ENCODE results near the gene PRB4.
"Not testable (repeated sequence)": the region's sequence is repeated elsewhere in the genome, so short reads cannot be mapped to it uniquely, and the experiment has no call there.

Gene PRB4

GRCh38 chr12:11310336-11310735 is at the start of gene PRB4:
Gene PRB4, minus strand, starts transcription at chr12:11310436. Its CDS starts 38 bp downstream, at chr12:11310398.
- DNase-seq (ENCODE audit: low read depth), result no peak

DNA sequence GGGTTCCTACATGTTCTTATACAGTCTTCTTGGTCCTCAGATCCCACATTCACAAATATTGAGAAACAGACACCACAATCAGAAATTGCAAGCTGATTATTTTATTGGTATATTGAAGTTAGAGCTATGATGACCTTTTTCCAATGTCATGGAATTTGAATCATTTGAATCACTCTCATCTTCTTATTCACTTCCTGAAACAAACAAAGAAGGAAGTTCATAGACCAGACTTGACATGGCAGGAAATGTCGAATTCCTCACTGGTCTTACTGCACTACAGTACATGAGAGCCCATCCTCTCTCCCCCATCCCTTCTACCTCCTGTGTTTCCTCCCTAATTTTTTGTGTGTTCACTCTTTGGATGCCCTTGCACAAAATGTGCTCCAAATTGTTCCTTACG is 41.5 kb upstream of the PRB4 start:
- DNase-seq (ENCODE audit: low read depth), result not testable (repeated sequence)

DNA sequence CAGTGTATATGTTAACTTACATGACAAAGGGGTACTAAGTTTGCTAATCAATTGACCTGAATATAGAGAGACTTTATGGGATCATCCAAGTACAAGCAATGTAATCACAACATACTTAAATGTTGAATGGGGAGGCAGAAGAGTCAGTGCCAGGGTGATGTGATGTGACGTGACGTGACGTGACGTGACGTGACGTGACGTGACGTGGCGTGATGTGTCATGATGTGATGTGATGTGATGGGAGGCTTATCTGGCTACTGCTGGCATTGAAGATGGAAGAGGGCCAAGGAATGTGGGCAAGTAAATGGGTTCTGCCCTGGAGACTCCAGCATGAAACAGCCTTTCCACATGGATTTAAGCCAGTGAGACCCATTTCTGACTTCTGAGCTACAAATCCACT is 38.2 kb upstream of the PRB4 start:
- DNase-seq (ENCODE audit: low read depth), result no peak

- no peak for DNase-seq (ENCODE audit: low read depth)
Measured at GRCh38 chr12:11347810-11348209, 37.6 kb upstream of the PRB4 start.

GRCh38 chr12:11344500-11344899 is 34.3 kb upstream of the PRB4 start:
- DNase-seq (ENCODE audit: low read depth), result no peak

GRCh38 chr12:11324426-11324825 is 14.2 kb upstream of the PRB4 start:
- no peak for DNase-seq (ENCODE audit: low read depth)

- DNase-seq (ENCODE audit: low read depth), result no peak
Measured at GRCh38 chr12:11321980-11322379, 11.7 kb upstream of the PRB4 start.

DNA sequence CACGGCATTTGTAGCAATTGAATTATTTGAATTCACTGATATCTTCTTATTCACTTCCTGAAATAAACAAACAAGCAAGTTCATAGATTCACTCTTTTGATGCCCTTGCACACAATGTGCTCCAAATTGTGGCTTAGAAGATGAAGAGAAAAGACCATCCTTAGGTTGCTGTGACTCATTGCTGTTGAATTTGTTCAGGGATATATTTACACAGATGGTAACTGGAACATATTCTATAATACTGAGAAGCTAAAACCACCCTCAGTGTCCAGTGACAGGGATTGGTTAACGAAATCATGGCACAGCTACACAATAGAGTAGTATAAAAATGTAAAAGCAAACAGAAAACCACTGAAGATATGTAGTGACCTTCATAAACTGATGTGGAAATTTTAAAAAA is 3.1 kb downstream of the PRB4 start:
- DNase-seq (ENCODE audit: low read depth), result no peak

GRCh38 chr12:11273449-11273848 is 36.8 kb downstream of the PRB4 start:
- DNase-seq (ENCODE audit: low read depth), result no peak

GRCh38 chr12:11269607-11270006 is 40.6 kb downstream of the PRB4 start, which contains the start of gene PRB3:
Gene PRB3, minus strand, starts transcription at chr12:11269707. Its CDS starts 38 bp downstream, at chr12:11269669.
- no peak for DNase-seq (ENCODE audit: low read depth)

- DNase-seq (ENCODE audit: low read depth), result no peak
Measured at GRCh38 chr12:11264501-11264900, 45.7 kb downstream of the PRB4 start.
